ENCODE results near the gene MYMX. TPM values are rescaled to one million over a fixed set of nuclear protein-coding genes. Genes with fewer than 3 reads are reported as not detected.
A peak's percentile ranks its signal among the peaks of the same experiment; 100 is the strongest.

The MYMX gene
- total and polyA plus RNA-seq, 2 of the 13 experiments (the other 11 are each of a cell fraction or from before 2014, with no cell fraction given), result not detected

DNA sequence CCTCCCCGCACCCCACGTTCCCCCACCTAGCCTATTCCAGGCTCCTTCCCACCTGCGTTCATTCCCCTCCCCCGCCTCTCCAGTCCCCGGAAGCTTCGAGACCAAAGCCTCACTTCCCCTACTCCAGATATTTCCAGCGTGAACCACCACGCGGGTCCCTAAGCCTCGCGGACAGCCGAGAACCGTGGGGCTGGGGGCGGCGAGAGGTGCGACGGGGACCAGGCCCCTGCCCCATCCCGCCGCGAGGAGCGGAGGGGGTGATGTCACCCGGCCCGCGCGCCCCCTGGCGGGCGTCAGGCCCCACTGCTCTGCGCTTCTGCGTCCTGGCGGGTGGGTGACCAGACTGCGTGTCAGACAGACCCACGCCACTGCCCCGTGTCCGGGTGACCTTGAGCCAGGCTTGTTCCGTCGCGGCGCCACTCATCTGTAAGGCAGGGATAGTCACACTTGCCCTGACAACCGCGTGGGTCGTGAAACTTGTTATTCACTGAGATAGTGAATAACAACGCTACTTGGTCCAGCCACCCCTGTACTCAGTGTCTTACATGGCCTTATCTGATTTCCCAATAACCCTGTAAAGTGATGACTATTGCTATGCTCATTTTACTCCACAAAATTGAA, 21.2 kb downstream of the MYMX start (continued):
- TF ChIP-seq POGK (CRISPR knock-in tag; conservative IDR thresholded peaks at IDR 0.05) (peak; percentile 90), ZBTB33 (CRISPR knock-in tag; IDR thresholded peaks at IDR 0.05) (peak; percentile 49), ZSCAN31 (CRISPR knock-in tag; IDR thresholded peaks at IDR 0.05; ENCODE audit: low read depth) (peak; percentile 86), ZNF788 (CRISPR knock-in tag; IDR thresholded peaks at IDR 0.05; ENCODE audit: borderline replicate concordance) (no peak; the same call in 1 of the 2 replicates), ZNF234 (CRISPR knock-in tag; conservative IDR thresholded peaks at IDR 0.05) (no peak), AFF4 (CRISPR knock-in tag; IDR thresholded peaks at IDR 0.05) (no peak), ATRX (CRISPR knock-in tag; IDR thresholded peaks at IDR 0.05; ENCODE audit: borderline replicate concordance) (0 out of 2 replicates have a peak, but pooled peaks have one; percentile 16), ZNF34 (CRISPR knock-in tag; IDR thresholded peaks at IDR 0.05; ENCODE audit: borderline replicate concordance) (no peak), ZNF563 (CRISPR knock-in tag; IDR thresholded peaks at IDR 0.05) (peak; percentile 72; the same call in 1 of the 2 replicates), ZNF264 (CRISPR knock-in tag; IDR thresholded peaks at IDR 0.05) (0 out of 2 replicates have a peak, but pooled peaks have one; percentile 59), ZNF746 (CRISPR knock-in tag; IDR thresholded peaks at IDR 0.05) (no peak; the same call in 1 of the 2 replicates), ZNF713 (CRISPR knock-in tag; IDR thresholded peaks at IDR 0.05) (no peak), ZNF891 (CRISPR knock-in tag; IDR thresholded peaks at IDR 0.05) (peak; percentile 88), POLR2G (IDR thresholded peaks at IDR 0.05; ENCODE audit: low read depth, low read length) (peak; percentile 80), MTA1 (CRISPR knock-in tag; IDR thresholded peaks at IDR 0.05; ENCODE audit: borderline replicate concordance) (peak; percentile 82), ZNF83 (CRISPR knock-in tag; IDR thresholded peaks at IDR 0.05; ENCODE audit: borderline replicate concordance) (0 out of 2 replicates have a peak, but pooled peaks have one; percentile 69), ZBTB46 (CRISPR knock-in tag; IDR thresholded peaks at IDR 0.05; ENCODE audit: borderline replicate concordance) (no peak)
- TF ChIP-seq, protein P1, sequence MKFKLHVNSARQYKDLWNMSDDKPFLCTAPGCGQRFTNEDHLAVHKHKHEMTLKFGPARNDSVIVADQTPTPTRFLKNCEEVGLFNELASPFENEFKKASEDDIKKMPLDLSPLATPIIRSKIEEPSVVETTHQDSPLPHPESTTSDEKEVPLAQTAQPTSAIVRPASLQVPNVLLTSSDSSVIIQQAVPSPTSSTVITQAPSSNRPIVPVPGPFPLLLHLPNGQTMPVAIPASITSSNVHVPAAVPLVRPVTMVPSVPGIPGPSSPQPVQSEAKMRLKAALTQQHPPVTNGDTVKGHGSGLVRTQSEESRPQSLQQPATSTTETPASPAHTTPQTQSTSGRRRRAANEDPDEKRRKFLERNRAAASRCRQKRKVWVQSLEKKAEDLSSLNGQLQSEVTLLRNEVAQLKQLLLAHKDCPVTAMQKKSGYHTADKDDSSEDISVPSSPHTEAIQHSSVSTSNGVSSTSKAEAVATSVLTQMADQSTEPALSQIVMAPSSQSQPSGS (CRISPR knock-in tag; IDR thresholded peaks at IDR 0.05), result peak; percentile 99
